KOPT-K1 (cell line): ENCODE measurements around the gene ADAMTS13.

Experiments used
- H3K27ac ChIP-seq: fragments of 200-600 bp; sonication (generic); 2 replicates; pipeline ENCODE4 v1.5.1; 2016; ENCODE audit warnings: antibody characterized with exemption, mild to moderate bottlenecking, low read depth, low read length; ENCODE audit not compliant: poor library complexity, severe bottlenecking
- H3K36me3 ChIP-seq: fragments of 200-600 bp; sonication (generic); 2 replicates; pipeline ENCODE4 v1.5.1; 2017; ENCODE audit warnings: antibody characterized with exemption, mild to moderate bottlenecking, low read length, moderate library complexity; ENCODE audit not compliant: insufficient read depth
- H3K9me3 ChIP-seq: fragments of 200-600 bp; sonication (generic); 2 replicates; pipeline ENCODE4 v1.5.1; 2017; ENCODE audit warnings: antibody characterized with exemption, low read length, mild to moderate bottlenecking; ENCODE audit not compliant: insufficient read depth, poor library complexity, severe bottlenecking

Gene ADAMTS13

GRCh38 chr9:133502112-133502511 lies 79.9 kb downstream of the ADAMTS13 start:
- Histone ChIP-seq H3K36me3 (no peaks in the 10 kb centered on the region), H3K9me3 (peaks cover 20% of the 10 kb centered on the region), H3K27ac (no peak overlapping the region)

DNA sequence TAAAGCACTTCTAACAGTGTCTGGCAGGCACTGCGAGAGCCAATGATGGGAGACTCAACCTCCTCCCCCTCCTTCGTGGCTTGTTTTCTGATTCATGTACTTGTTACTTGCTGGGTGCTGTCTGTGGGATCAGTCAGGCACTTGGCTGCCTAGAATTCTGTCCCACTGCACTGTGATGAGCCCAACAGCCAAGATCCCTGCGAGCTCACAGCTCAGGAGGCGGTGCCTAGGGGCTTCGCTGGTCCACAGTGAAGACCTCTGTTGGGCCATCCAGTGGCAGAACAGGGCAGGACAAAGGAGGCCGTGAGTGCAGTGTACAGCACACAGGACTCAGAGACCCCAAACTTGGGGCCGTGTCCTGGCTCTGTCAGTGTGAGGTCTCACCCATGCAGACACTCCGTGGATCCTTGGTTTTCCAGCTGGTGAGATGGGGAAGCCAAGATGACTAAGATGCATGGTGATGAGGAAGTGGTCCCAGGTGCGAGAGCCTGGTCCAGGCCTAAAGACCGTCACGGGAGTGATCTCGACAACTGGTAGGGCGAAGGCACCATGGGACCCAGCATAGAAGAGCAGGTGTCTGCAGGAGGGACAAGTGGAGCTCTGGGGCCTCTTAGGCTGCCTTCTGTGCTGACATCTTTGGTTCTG lies 83.1 kb downstream of the ADAMTS13 start:
- Histone ChIP-seq H3K27ac (no peak overlapping the region), H3K9me3 (peaks cover 20% of the 10 kb centered on the region), H3K36me3 (no peaks in the 10 kb centered on the region)

DNA sequence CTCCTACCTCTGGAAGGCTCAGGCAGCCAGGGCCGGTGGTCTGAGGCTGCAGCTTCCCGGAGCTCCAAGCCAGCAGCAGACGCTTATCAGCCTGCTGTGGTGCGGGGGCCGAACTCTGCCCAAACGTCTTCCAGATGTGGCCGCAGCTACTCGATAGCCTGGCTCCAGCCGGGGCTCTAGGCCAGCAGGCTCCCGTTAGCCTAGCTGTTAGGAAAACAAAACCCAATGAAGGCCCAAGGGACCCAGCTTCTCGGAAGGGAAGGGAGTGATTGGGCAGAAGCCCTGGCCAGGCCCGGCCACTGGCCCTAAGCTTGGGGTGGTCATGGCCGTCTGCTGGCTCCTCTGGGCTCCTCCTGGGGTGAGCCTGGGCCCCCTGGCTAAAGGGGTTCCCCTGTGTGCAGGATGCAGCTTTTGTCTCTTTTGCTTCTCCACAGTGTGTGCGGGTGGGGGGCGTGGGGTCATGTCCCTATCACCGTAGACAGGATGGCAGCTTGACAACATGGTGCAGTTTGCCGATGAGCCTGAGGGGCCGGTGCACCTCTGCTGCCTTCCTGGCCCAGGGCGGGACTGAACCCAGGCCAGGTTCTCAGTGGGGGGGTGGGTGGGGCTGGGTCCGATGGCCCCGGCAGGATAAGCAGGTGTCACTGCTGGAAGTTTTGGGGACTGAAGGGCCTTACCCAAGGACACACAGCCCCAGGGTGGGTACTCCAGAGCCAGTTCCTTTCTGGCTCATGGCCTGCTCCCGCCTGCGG lies 83.9 kb downstream of the ADAMTS13 start:
- no peaks in the 10 kb centered on the region for H3K36me3 ChIP-seq
- H3K9me3 ChIP-seq: peaks cover 19% of the 10 kb centered on the region
- no peak overlapping the region for H3K27ac ChIP-seq

DNA sequence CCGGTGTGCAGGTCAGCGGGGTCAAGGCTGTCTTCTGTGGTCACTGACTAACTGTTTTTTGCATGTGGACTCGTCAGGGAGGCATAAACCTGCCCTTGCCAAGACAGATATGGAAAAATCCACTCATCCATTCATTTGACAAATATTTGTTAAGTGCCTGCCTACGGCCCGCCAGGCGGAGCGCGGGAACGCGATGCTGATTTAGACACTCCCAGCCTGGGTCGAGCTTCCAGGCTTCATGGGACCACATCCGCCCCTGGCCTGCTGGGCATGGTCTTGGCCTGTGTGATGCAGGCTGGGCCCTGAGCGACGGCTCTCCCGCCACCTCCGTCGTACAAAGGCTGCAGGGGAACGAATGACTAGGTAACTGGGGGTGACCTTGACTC lies 84.5 kb downstream of the ADAMTS13 start:
- peaks cover 13% of the 10 kb centered on the region for H3K9me3 ChIP-seq
- no peak overlapping the region for H3K27ac ChIP-seq
- H3K36me3 ChIP-seq: no peaks in the 10 kb centered on the region

DNA sequence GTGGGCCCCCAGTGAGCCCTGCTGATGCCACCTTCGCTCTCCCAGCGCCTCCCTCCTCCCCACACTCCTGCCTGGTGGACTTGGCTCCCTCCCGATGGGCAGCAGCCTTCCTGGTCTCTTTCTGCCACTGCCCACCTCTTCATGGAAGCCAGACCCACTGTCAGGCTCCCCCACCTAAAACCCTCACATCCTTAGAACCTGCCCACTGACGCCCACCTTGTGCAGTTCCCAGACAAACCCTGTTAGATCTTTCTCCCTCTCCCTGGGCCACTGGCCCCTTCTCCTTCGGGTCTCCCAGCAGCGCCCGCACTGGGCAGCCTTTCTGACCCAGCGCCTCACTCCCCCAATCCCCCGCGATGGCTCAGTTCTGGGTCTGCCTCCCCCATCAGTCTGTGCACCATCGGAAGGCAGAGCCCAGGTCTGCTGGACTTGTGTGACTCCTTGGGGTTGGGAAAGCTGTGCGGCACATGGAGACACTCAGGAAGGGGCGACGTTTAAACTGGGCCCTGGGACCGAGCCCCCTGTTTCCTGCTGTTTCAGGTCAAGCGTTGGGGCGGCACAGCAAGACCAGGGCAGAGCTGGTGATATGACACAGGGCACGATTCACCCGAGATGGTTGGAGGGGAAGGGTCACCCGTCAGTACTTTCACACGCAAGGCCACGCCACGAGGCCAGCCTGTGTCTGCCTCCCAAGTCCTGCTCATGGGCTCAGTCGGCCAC lies 85.2 kb downstream of the ADAMTS13 start:
- Histone ChIP-seq H3K27ac (no peak overlapping the region), H3K9me3 (peaks cover 6% of the 10 kb centered on the region), H3K36me3 (no peaks in the 10 kb centered on the region)

DNA sequence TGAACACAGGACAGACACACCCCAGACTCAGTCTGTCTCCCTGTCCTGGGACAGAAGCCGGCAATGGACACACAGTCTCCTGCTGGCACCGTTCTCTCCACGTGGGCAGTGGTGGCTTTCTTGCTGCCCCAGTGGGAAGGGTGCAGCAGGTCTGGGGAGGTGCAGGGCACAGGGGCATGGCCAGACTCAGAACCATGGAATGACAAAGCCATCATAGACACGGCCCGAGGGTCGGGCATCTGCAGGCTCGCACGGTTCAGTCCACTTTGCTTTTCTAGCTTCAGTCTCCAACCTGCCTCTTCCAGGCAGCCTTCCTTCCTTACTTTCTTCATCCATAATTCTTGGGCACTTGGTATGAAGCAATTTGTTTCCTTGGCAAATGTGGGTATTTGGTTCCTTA lies 85.9 kb downstream of the ADAMTS13 start:
- Histone ChIP-seq H3K36me3 (no peaks in the 10 kb centered on the region), H3K9me3 (no peaks in the 10 kb centered on the region), H3K27ac (no peak overlapping the region)
